H54 (cell line): ENCODE data around the gene TPCN2.

Source experiments
- DNase-seq: peaks from one replicate; pipeline ENCODE4 v3.0.0; 2011; ENCODE audit warnings: low spot score, mixed read lengths; ENCODE audit not compliant: insufficient read length
- FAIRE-seq: peaks from 3 replicates; lab custom pipeline; 2011; peaks lifted over from hg19 to GRCh38; lab: Jason Lieb, UNC
- POLR2A ChIP-seq: IDR thresholded peaks from 2 replicates; pipeline ENCODE4 v1.6.1; 2011; ENCODE audit warnings: low read depth, mild to moderate bottlenecking, low read length

TPCN2 gene

GRCh38 chr11:69150175-69150574 lies 101.4 kb downstream of the TPCN2 start:
- no peak for TF ChIP-seq POLR2A
- DNase-seq (no peak), FAIRE-seq (no peak)

GRCh38 chr11:69151836-69152235 lies 103.1 kb downstream of the TPCN2 start:
- no peak for FAIRE-seq
- DNase-seq, result no peak
- no peak for TF ChIP-seq POLR2A

GRCh38 chr11:69152733-69153421 lies 104.1 kb downstream of the TPCN2 start:
- no peak for TF ChIP-seq POLR2A
- FAIRE-seq (no peak), DNase-seq (no peak)

GRCh38 chr11:69153661-69154060 lies 104.9 kb downstream of the TPCN2 start:
- TF ChIP-seq POLR2A, result no peak
- FAIRE-seq (no peak), DNase-seq (no peak)

GRCh38 chr11:69154211-69154913 lies 105.6 kb downstream of the TPCN2 start:
- DNase-seq (no peak), FAIRE-seq (no peak)

GRCh38 chr11:69154938-69155301 lies 106.2 kb downstream of the TPCN2 start:
- TF ChIP-seq POLR2A, result no peak
- DNase-seq, result no peak
- FAIRE-seq, result no peak

More at GRCh38 chr11:69154211-69154913, 105.6 kb downstream of the TPCN2 start:
- no peak for TF ChIP-seq POLR2A

GRCh38 chr11:69155302-69156234 lies 106.8 kb downstream of the TPCN2 start, which contains the start of gene SMIM38:
Gene SMIM38, plus strand, starts transcription at chr11:69155935. Its CDS starts 1,912 bp downstream, at chr11:69157847.
- DNase-seq, result no peak
- no peak for FAIRE-seq
- no peak for TF ChIP-seq POLR2A

- DNase-seq (no peak), FAIRE-seq (no peak)
- no peak for TF ChIP-seq POLR2A
Measured at GRCh38 chr11:69156235-69156639, 107.5 kb downstream of the TPCN2 start.

GRCh38 chr11:69156673-69157155 lies 108.0 kb downstream of the TPCN2 start:
- TF ChIP-seq POLR2A, result no peak
- DNase-seq (no peak), FAIRE-seq (no peak)

GRCh38 chr11:69157156-69157821 lies 108.6 kb downstream of the TPCN2 start:
- TF ChIP-seq POLR2A, result no peak
- no peak for FAIRE-seq

GRCh38 chr11:69157822-69158231 lies 109.1 kb downstream of the TPCN2 start:
- no peak for TF ChIP-seq POLR2A
- no peak for FAIRE-seq
- DNase-seq, result no peak

More at GRCh38 chr11:69157156-69157821, 108.6 kb downstream of the TPCN2 start:
- DNase-seq, result no peak

- TF ChIP-seq POLR2A, result no peak
- FAIRE-seq, result no peak
- DNase-seq, result no peak
Measured at GRCh38 chr11:69158301-69159149, 109.8 kb downstream of the TPCN2 start.
